ENCODE results near the gene SIDT1. TPM values are rescaled to one million over a fixed set of nuclear protein-coding genes. Genes with fewer than 3 reads are reported as not detected.
A peak's percentile ranks its signal among the peaks of the same experiment; 100 is the strongest.

SIDT1 gene
- total RNA-seq, 2 experiments from 2014 or later = 31.6 to 51.9 TPM

DNA sequence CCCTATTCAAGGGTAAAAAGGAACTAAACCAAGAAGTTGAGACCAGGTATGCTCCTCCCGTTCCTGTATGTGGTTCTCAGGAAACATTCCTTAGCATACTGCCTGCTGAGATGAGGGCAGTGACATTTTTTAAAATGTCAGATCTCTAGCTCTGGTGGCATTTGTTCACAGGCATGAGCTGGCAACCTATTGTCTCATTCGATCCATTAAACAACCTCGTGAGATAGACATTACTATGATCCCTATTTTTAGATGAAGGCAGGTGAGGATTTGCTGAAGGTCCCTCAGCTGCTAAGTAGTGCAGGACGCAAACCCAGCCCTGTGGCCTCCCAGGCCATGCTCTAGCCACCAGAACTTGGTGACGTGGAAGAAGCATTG, 74.9 kb downstream of the SIDT1 start:
- no peak for ATAC-seq
- no peak for DNase-seq
- Mint-ChIP-seq H3K4me3 (no peak overlapping the region), H3K27ac (peak overlapping the region; percentile 75), H3K27me3 (no peaks in the 10 kb centered on the region), H3K4me1 (peaks cover 27% of the 10 kb centered on the region), H3K36me3 (peaks cover 61% of the 10 kb centered on the region), H3K9me3 (ENCODE audit: low read depth) (no peaks in the 10 kb centered on the region)
- CTCF ChIA-PET = no interaction called here

DNA sequence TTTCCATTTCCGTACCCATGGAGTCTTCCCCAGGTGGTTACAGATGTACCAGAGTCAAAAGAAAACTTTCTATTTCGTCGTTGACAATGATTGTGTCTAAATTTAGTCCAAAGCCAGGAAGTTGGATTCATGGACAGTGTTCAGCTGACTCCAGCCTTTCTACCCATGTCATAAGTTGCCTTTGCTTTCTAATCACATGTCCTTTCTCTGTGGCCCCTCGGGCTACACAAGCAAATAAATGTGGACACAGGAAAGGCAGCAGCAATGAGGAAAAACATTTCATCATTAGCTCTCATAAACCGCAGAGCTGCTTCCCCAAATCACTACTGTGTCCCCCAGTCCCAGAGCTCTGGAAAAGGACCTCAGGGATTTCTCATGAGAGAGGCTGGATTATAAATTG, 82.0 kb downstream of the SIDT1 start:
- Mint-ChIP-seq H3K27ac (peak overlapping the region; percentile 29), H3K4me1 (no peaks in the 10 kb centered on the region), H3K27me3 (no peaks in the 10 kb centered on the region), H3K9me3 (ENCODE audit: low read depth) (no peaks in the 10 kb centered on the region), H3K36me3 (peaks cover 26% of the 10 kb centered on the region), H3K4me3 (no peak overlapping the region)
- no peak for ATAC-seq
- no peak for DNase-seq
- CTCF ChIA-PET = no interaction called here

DNA sequence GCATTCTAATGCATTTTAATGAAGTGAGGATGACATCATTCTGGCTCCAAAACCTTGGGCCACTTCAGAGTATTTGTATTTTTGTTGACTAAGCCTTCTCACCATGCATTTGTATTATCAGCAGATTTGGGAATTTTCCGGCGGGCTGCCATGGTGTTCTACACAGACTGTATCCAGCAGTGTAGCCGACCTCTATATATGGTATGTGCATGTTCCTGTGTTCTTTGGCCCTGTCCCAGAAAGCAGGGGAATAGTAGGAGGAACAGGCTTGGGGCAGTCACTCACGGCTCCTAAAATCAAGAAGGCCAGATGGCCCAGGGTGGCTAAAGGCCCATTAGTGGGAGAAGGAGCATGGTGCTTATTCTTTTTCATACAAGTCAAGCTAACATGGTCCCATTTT, 83.6 kb downstream of the SIDT1 start:
- Mint-ChIP-seq H3K9me3 (ENCODE audit: low read depth) (no peaks in the 10 kb centered on the region), H3K27me3 (no peaks in the 10 kb centered on the region), H3K4me1 (no peaks in the 10 kb centered on the region), H3K36me3 (peaks cover 29% of the 10 kb centered on the region), H3K4me3 (no peak overlapping the region), H3K27ac (no peak overlapping the region)
- CTCF ChIA-PET = interaction anchor here (1.1 kb wide), 1 partner anchor 39 kb away, joined by 3 read pairs; no protein-coding TSS in a partner anchor
- DNase-seq (no peak), ATAC-seq (no peak)

DNA sequence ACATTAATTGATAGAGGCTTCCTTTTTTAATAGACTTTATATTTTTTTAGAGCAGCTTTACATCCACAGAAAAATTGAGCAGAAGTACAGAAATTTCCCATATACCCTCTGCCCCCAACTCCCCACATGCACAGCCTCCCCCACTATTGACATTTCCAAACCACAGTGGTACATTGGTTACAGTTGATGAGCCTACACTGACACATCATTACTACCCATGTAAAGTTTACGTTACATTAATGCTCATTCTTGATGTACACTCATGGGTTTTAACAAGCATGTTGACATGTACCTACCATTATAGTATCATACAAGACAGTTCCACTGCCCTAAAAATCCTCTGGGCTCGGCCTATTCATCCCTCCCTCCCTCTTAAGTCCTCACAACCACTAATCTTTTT, 85.4 kb downstream of the SIDT1 start:
- Mint-ChIP-seq H3K4me1 (no peaks in the 10 kb centered on the region), H3K36me3 (peaks cover 22% of the 10 kb centered on the region), H3K27ac (no peak overlapping the region), H3K9me3 (ENCODE audit: low read depth) (no peaks in the 10 kb centered on the region), H3K27me3 (no peaks in the 10 kb centered on the region), H3K4me3 (no peak overlapping the region)
- DNase-seq = no peak
- CTCF ChIA-PET = no interaction called here
- ATAC-seq = no peak

DNA sequence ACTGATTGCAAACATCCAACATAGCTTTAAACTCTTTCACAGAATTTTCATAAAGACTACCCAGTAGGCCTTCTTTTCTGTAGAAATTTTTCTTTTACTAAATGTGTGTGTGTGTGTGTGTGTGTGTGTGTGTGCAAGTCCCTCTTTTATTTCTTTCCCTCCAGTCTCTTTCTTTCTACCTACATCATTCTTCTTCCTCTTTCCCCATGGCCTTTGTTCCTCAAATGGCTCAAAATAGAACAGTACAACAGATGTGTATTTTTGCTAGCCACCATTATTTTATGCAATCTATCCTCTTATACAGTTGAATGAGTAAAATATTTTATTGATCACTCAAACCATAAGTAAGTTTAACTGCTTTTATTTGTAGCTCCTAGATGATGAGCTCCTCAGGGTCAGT, 87.7 kb downstream of the SIDT1 start:
- peaks cover 28% of the 10 kb centered on the region for H3K36me3 Mint-ChIP-seq
- CTCF ChIA-PET = no interaction called here
- no peak overlapping the region for H3K27ac Mint-ChIP-seq
- no peaks in the 10 kb centered on the region for H3K4me1 Mint-ChIP-seq
- no peak for ATAC-seq
- no peaks in the 10 kb centered on the region for H3K27me3 Mint-ChIP-seq
- no peak overlapping the region for H3K4me3 Mint-ChIP-seq
- H3K9me3 Mint-ChIP-seq (ENCODE audit: low read depth) = no peaks in the 10 kb centered on the region
- DNase-seq = no peak

DNA sequence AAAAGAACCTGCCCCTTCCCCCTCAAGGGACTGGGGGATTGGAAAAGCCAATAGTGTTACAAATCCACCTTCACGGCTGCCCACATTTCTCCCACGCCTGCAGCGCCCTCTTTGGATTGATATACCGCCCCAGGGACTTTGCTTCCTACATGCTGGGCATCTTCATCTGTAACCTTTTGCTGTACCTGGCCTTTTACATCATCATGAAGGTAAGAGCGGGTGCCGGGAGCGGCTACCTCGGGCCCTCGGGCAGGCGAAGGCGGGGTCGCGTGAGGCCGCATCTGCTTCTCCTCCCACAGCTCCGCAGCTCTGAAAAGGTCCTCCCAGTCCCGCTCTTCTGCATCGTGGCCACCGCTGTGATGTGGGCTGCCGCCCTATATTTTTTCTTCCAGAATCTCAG, 91.0 kb downstream of the SIDT1 start:
- Mint-ChIP-seq H3K27me3 (no peaks in the 10 kb centered on the region), H3K36me3 (peaks cover 39% of the 10 kb centered on the region), H3K9me3 (ENCODE audit: low read depth) (no peaks in the 10 kb centered on the region), H3K27ac (no peak overlapping the region), H3K4me3 (no peak overlapping the region), H3K4me1 (no peaks in the 10 kb centered on the region)
- CTCF ChIA-PET = no interaction called here
- no peak for DNase-seq
- ATAC-seq = no peak

GRCh38 chr3:113623811-113624210, 91.5 kb downstream of the SIDT1 start:
- H3K9me3 Mint-ChIP-seq (ENCODE audit: low read depth) = no peaks in the 10 kb centered on the region
- CTCF ChIA-PET = no interaction called here

DNA sequence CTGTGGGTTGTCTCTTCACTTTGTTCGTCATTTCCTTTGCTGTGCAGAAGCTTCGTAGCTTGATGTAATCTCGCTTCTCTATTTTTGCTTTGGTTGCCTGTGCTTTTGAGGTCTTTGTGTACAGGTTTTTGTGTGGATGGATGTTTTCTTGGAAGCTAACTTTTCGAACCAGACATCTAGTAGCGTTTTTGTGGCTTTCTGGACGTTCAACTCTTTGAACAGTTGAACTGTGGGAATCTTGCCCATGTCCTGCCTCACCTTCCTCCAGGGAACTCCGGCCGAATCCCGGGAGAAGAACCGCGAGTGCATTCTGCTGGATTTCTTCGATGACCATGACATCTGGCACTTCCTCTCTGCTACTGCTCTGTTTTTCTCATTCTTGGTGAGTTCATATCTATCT, 93.5 kb downstream of the SIDT1 start:
- Mint-ChIP-seq H3K27ac (peak overlapping the region; percentile 44), H3K4me3 (no peak overlapping the region), H3K4me1 (peaks cover 2% of the 10 kb centered on the region), H3K36me3 (peaks cover 45% of the 10 kb centered on the region), H3K27me3 (no peaks in the 10 kb centered on the region), H3K9me3 (ENCODE audit: low read depth) (no peaks in the 10 kb centered on the region)
- CTCF ChIA-PET = no interaction called here
- ATAC-seq (no peak), DNase-seq (no peak)

More at GRCh38 chr3:113623811-113624210, 91.5 kb downstream of the SIDT1 start:
- H3K27ac Mint-ChIP-seq = no peak overlapping the region
- no peaks in the 10 kb centered on the region for H3K27me3 Mint-ChIP-seq
- H3K4me3 Mint-ChIP-seq = no peak overlapping the region
- peaks cover 43% of the 10 kb centered on the region for H3K36me3 Mint-ChIP-seq
- ATAC-seq (no peak), DNase-seq (no peak)
- no peaks in the 10 kb centered on the region for H3K4me1 Mint-ChIP-seq

GRCh38 chr3:113626503-113627371, 94.4 kb downstream of the SIDT1 start:
- ATAC-seq (peak; percentile 9), DNase-seq (no peak)
- Mint-ChIP-seq H3K27ac (no peak overlapping the region), H3K4me1 (peaks cover 2% of the 10 kb centered on the region), H3K27me3 (no peaks in the 10 kb centered on the region), H3K9me3 (ENCODE audit: low read depth) (no peaks in the 10 kb centered on the region), H3K4me3 (no peak overlapping the region), H3K36me3 (peaks cover 42% of the 10 kb centered on the region)
- CTCF ChIA-PET = no interaction called here

DNA sequence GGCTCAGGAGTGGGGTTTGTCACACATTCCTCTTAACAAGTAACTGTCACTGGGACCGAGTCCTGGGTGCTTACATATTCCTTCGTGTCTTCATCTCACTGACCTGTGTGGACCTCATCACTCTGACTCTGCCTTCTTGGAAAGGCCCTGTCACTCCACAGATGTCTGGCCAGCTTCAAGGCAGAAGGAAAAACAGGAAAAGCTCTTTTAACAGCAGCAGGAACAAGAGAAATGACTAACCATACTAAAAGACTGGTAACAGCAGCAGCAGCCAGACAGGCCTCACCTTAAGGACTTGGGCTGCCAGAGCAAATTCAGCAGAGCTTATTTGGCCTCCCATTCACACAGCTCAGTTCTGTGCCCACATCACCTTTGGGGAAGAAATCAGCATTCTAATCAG, 96.0 kb downstream of the SIDT1 start:
- peak overlapping the region; percentile 26 for H3K27ac Mint-ChIP-seq
- H3K27me3 Mint-ChIP-seq = no peaks in the 10 kb centered on the region
- ATAC-seq (no peak), DNase-seq (no peak)
- CTCF ChIA-PET = no interaction called here
- H3K4me1 Mint-ChIP-seq = peaks cover 2% of the 10 kb centered on the region
- H3K4me3 Mint-ChIP-seq = no peak overlapping the region
- peaks cover 40% of the 10 kb centered on the region for H3K36me3 Mint-ChIP-seq
- H3K9me3 Mint-ChIP-seq (ENCODE audit: low read depth) = no peaks in the 10 kb centered on the region

- peaks cover 37% of the 10 kb centered on the region for H3K36me3 Mint-ChIP-seq
- H3K9me3 Mint-ChIP-seq (ENCODE audit: low read depth) = no peaks in the 10 kb centered on the region
- H3K4me1 Mint-ChIP-seq = peaks cover 2% of the 10 kb centered on the region
- no peak overlapping the region for H3K4me3 Mint-ChIP-seq
- no peak for DNase-seq
- H3K27me3 Mint-ChIP-seq = no peaks in the 10 kb centered on the region
- CTCF ChIA-PET = no interaction called here
- no peak for ATAC-seq
- H3K27ac Mint-ChIP-seq = peak overlapping the region; percentile 27
Measured at GRCh38 chr3:113628788-113629187, 96.4 kb downstream of the SIDT1 start.

DNA sequence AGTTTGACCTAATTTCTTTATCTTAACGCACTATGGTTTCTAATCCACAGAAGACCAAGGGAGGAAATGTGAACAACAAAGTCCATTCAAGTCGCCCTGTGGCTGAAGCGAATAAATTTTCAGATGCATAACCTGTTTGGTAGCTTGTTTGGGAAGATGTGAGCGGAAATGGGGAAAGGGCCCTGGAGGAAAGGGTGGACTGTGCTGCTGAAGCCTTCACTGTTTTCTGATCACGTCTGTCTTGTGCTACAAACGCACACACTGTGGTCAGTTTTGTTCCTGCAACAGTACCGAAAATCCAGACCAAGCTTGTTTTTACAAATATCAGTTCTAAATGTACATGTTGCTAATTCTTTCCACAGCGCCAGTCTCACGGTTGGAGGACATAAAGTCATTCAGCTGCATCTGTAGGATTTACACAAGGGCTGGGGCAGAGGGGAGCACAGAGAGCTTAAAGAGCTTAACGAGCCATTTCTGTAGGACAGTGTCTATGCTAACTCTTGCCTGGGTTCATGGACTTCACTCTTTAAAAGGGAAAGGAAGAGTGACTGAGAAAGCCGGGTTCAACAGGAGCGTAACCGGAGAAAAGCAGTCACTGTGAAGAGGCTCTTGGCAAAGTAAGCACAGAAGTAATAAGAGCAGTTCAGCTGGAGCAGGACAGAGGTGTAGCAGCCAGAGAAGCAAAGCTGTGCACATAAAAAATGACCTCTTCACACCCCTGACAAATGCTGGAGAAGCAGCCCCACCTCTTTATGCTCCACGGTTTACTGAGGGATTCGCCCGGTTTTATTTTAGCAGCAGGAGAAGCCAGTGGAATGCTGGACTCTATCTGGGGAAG, 97.4 kb downstream of the SIDT1 start:
- H3K9me3 Mint-ChIP-seq (ENCODE audit: low read depth) = no peaks in the 10 kb centered on the region
- DNase-seq = no peak
- ATAC-seq = no peak
- CTCF ChIA-PET = no interaction called here
- H3K27me3 Mint-ChIP-seq = no peaks in the 10 kb centered on the region
- H3K36me3 Mint-ChIP-seq = peaks cover 30% of the 10 kb centered on the region
- peaks cover 2% of the 10 kb centered on the region for H3K4me1 Mint-ChIP-seq
- no peak overlapping the region for H3K4me3 Mint-ChIP-seq
- no peak overlapping the region for H3K27ac Mint-ChIP-seq

- no peak for ATAC-seq
- H3K4me3 Mint-ChIP-seq = no peak overlapping the region
- H3K27ac Mint-ChIP-seq = no peak overlapping the region
Measured at GRCh38 chr3:113630956-113631542, 98.7 kb downstream of the SIDT1 start.

More at GRCh38 chr3:113630956-113631542, 98.7 kb downstream of the SIDT1 start:
- H3K27me3 Mint-ChIP-seq = no peaks in the 10 kb centered on the region
- H3K36me3 Mint-ChIP-seq = peaks cover 22% of the 10 kb centered on the region
- peaks cover 2% of the 10 kb centered on the region for H3K4me1 Mint-ChIP-seq
- no peaks in the 10 kb centered on the region for H3K9me3 Mint-ChIP-seq (ENCODE audit: low read depth)
- no peak for DNase-seq
- CTCF ChIA-PET = interaction anchor here (0.6 kb wide), 1 partner anchor 53 kb away, joined by 3 read pairs; no protein-coding TSS in a partner anchor

Data from activated CD8-positive, alpha-beta memory T cell treated with anti-CD3 and anti-CD28 coated beads, Interleukin-2, amount 10 ng/mL, durations not matched to agents 7 days and 5 days (primary cell).